Urinary bladder (tissue), 4 donors: ENCODE results near the gene MT1H. TPM values are rescaled to one million over a fixed set of nuclear protein-coding genes. Genes with fewer than 3 reads are reported as not detected.
"Not testable (repeated sequence)": the region's sequence is repeated elsewhere in the genome, so short reads cannot be mapped to it uniquely, and the experiment has no call there.

Source experiments
- DNase-seq: peaks from one replicate; pipeline ENCODE4 v3.0.0-alpha.2; 2015; ENCODE audit errors: extremely low spot score
- H3K27ac ChIP-seq: one replicate; pipeline ENCODE4 v1.5.1; 2013; ENCODE audit warnings: low read depth, mild to moderate bottlenecking, moderate library complexity
- H3K36me3 ChIP-seq: one replicate; pipeline ENCODE4 v1.6.1; 2013; ENCODE audit warnings: mild to moderate bottlenecking, moderate library complexity; ENCODE audit not compliant: insufficient read depth
- H3K4me1 ChIP-seq: one replicate; pipeline ENCODE4 v1.6.1; 2013; ENCODE audit warnings: mild to moderate bottlenecking, moderate library complexity; ENCODE audit not compliant: insufficient read depth
- H3K4me3 ChIP-seq: one replicate; pipeline ENCODE4 v1.5.1; 2013; ENCODE audit warnings: low read depth, low read length
- WGBS: extraction: QIAGEN DNeasy Blood & Tissue Kit; methylation state at CpG from one replicate; pipeline ENCODE4 v1.1.7; 2013; 5-methylcytosine and 5-hydroxymethylcytosine counted together
- polyA plus RNA-seq: library from polyadenylated mRNA; stranded (reverse); fragments of 200-250 nt; gene quantifications from one replicate; pipeline ENCODE4 v1.2.3, GENCODE V29; 2013
- total RNA-seq: library from RNA; depleted of rRNA; stranded (reverse); fragments of >200 nt; gene quantifications from one replicate; pipeline ENCODE4 v1.2.3, GENCODE V29; 2014
- donor health status: healthy with polysubstance abuse.
- donor health status: healthy.

Gene MT1H
- total and polyA plus RNA-seq, 2 donors = not detected

- DNase-seq, H3K36me3 ChIP-seq, H3K27ac ChIP-seq, H3K4me3 ChIP-seq, H3K4me1 ChIP-seq: not testable (repeated sequence)
- WGBS = 72% methylated on average over 8 of the region's 8 CpGs
Measured at GRCh38 chr16:56665286-56666261, 4.0 kb upstream of the MT1H start.

GRCh38 chr16:56667581-56668571, 1.7 kb upstream of the MT1H start, which contains the start of gene MT1G:
TSS of gene MT1G (minus strand) at chr16:56668065. CDS start at chr16:56667993, 72 bp downstream.
- H3K27ac ChIP-seq = no peak within 1 kb of the TSS
- WGBS = 12% methylated on average over 46 of the region's 46 CpGs
- no peak for DNase-seq
- no peaks in the 10 kb centered on the region for H3K4me1 ChIP-seq
- H3K4me3 ChIP-seq = no peak within 1 kb of the TSS
- H3K36me3 ChIP-seq = no peaks in the 10 kb centered on the region

DNA sequence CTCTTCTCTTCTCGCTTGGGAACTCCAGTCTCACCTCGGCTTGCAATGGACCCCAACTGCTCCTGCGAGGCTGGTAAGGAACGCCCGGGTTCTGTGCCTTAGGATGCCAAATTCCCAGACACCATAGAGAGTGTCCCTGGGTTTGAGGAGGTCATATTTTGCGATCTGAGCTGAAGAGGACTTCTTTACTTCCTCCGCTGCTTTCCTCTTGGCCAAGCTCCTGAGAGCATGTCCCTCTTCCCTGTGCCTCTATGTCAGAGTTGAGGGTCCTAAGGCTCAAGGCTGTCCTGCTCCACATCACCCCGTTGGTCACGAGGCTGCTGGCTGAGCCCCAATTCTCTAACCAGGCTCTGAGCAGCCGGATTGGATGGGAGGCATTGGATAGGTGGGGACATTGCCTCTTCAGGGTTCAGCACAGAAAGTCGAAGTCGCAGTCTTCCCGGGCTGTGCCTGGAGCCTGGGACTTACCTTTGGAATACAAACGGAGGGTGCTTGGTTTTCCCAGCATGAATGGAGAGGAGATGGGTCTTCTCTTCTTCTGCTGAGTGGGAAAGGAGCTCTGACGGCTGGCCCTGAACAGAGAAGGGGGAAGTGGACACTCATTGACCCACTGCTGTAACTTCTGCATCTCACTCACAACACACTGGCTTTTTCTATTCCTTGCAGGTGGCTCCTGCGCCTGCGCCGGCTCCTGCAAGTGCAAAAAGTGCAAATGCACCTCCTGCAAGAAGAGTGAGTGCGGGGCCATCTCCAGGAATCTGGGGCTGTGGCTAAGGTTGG, 416 bp downstream of the MT1H start:
- Histone ChIP-seq H3K4me3 (no peak overlapping the region), H3K36me3 (no peaks in the 10 kb centered on the region), H3K4me1 (no peaks in the 10 kb centered on the region), H3K27ac (no peak overlapping the region)
- DNase-seq = no peak
- 13% methylated on average over 19 of the region's 19 CpGs for WGBS

DNA sequence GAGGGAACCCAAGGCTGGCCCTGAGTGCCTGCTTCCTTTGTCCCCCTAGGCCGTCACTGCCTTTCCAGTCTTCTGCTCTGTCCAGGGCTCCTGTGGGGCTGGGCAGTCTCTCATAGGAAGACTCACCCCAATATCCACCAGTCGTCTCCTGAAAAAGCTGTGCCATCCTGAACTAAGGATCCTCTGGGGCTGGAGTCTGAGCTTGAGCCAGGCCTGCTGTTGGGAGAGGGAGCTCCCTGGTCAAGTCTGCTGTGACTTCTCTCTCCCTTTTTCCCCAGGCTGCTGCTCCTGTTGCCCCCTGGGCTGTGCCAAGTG, 963 bp downstream of the MT1H start:
- 53% methylated on average over 2 of the region's 2 CpGs for WGBS
- no peak for DNase-seq
- no peak overlapping the region for H3K4me3 ChIP-seq
- H3K4me1 ChIP-seq = no peaks in the 10 kb centered on the region
- H3K27ac ChIP-seq = no peak overlapping the region
- no peaks in the 10 kb centered on the region for H3K36me3 ChIP-seq

GRCh38 chr16:56671691-56672090, 2.1 kb downstream of the MT1H start:
- not testable (repeated sequence) for H3K4me3 ChIP-seq, H3K36me3 ChIP-seq, H3K4me1 ChIP-seq, H3K27ac ChIP-seq, DNase-seq
- 72% methylated on average over 2 of the region's 2 CpGs for WGBS

DNA sequence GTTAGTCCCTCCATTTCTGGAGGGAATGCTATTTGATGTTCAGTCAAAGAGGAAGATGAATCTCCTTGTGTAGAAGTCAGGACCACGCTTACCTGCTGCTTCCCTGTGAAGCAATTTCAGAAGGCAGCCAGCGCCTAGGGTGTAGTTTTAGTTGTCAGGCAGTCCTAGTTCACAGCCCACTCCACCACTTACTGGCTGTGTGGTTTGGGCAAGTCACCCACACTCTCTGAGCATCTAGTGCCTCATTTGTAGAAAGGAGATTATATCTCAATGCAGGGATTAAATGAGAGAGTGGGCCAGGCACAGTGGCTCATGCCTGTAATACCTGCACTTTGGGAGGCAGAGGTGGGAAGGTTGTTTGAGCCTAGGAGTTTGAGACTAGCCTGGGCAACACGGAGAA, 2.6 kb downstream of the MT1H start:
- DNase-seq, H3K4me1 ChIP-seq, H3K27ac ChIP-seq, H3K36me3 ChIP-seq, H3K4me3 ChIP-seq: not testable (repeated sequence)
- 85% methylated on average over 3 of the region's 3 CpGs for WGBS

DNA sequence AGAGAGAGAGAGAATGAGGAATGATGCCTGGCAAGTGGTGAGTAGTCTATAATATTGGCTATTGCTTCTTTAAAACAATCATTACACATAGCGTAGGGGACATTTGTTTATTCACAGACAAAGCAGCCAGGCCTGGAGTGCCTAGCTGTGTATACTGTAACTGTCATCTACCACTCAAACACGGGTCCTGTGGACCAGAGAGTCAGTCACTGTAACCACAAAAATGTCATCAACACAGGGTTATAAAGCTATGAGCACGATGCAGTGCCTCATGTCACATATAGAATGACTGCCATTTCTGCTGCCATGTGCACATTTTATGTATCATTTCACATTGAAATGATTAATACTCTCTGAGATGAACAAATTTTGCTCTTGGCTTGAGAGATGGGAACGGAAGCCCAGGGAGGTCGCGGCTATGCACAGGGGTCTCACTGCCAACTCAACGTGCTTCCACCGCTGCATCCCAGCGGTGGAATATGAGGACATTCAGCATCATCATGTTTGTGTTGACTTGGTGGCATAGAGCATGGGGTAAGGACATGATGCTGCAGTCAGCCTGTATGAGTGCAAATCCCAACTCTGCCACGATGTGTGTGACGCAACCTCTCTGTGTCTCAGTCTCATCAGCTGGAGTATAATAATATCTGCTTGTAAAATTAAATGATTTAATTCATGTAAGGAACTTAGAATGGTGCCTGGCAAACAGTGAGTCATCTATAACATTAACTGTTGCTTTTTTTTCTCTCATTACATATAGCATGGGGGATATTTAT, 3.3 kb downstream of the MT1H start:
- no peak for DNase-seq
- no peak overlapping the region for H3K4me3 ChIP-seq
- 82% methylated on average over 11 of the region's 11 CpGs for WGBS
- no peaks in the 10 kb centered on the region for H3K4me1 ChIP-seq
- H3K27ac ChIP-seq = no peak overlapping the region
- H3K36me3 ChIP-seq = no peaks in the 10 kb centered on the region

DNA sequence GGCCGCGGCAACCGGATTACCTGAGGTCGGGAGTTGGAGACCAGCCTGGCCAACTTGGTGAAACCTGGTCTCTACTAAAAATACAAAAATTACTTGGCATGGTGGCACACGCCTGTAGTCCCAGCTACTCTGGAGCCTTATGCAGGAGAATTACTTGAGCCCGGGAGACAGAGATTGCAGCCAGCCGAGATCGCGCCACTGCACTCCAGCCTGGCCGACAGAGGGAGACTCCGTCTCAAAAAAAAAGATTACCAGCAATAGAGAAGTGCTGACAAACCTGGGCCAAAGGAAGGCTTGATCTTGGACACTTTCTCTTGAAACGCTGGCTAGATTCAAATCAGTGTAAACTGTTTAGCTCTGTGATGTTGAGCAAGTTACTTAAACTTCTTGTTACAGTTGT, 4.3 kb downstream of the MT1H start:
- WGBS = 43% methylated on average over 12 of the region's 12 CpGs
- Histone ChIP-seq H3K4me1 (no peaks in the 10 kb centered on the region), H3K27ac (no peak overlapping the region), H3K4me3 (no peak overlapping the region), H3K36me3 (no peaks in the 10 kb centered on the region)
- DNase-seq = no peak

DNA sequence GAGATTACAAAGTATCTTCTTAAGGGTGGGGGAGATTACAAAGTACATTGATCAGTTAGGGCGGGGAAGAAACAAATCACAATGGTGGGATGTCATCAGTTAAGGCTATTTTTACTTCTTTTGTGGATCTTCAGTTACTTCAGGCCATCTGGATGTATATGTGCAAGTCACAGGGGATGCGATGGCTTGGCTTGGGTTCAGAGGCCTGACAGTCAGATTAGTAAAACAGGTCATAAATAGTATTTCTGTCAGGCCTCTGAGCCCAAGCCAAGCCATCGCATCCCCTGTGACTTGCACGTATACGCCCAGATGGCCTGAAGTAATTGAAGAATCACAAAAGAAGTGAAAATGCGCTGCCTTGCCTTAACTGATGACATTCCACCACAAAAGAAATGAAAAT, 5.0 kb downstream of the MT1H start:
- not testable (repeated sequence) for H3K4me3 ChIP-seq, H3K36me3 ChIP-seq, H3K4me1 ChIP-seq, DNase-seq, H3K27ac ChIP-seq
- WGBS = 84% methylated on average over 6 of the region's 6 CpGs

GRCh38 chr16:56675685-56676210, 6.1 kb downstream of the MT1H start:
- 6% methylated on average over 32 of the region's 32 CpGs for WGBS
- Histone ChIP-seq H3K4me3 (no peak overlapping the region), H3K36me3 (no peaks in the 10 kb centered on the region), H3K27ac (no peak overlapping the region), H3K4me1 (no peaks in the 10 kb centered on the region)
- DNase-seq = no peak

GRCh38 chr16:56677474-56677873, 7.9 kb downstream of the MT1H start:
- DNase-seq = no peak
- Histone ChIP-seq H3K4me1 (no peaks in the 10 kb centered on the region), H3K27ac (no peak overlapping the region), H3K4me3 (no peak overlapping the region), H3K36me3 (no peaks in the 10 kb centered on the region)
- 76% methylated on average over 3 of the region's 3 CpGs for WGBS

GRCh38 chr16:56679078-56679730, 9.6 kb downstream of the MT1H start:
- 90% methylated on average over 3 of the region's 3 CpGs for WGBS
- Histone ChIP-seq H3K4me3 (no peak overlapping the region), H3K27ac (no peak overlapping the region), H3K36me3 (no peaks in the 10 kb centered on the region), H3K4me1 (no peaks in the 10 kb centered on the region)
- DNase-seq = no peak
